Effector memory CD4-positive, alpha-beta T cell (primary cell): ENCODE data around the gene MMP20.

Source experiments
- DNase-seq, 3 donors: peaks; one replicate each; pipeline ENCODE4 v3.0.0-alpha.2; 2020
- H3K27ac ChIP-seq: 2 replicates; pipeline ENCODE4 v1.7.0; 2013; ENCODE audit warnings: mild to moderate bottlenecking, low read length, moderate library complexity; ENCODE audit not compliant: insufficient read depth, poor library complexity, severe bottlenecking
- H3K27me3 ChIP-seq: replicated peaks from 2 replicates; pipeline ENCODE4 v1.7.0; 2013; ENCODE audit warnings: mild to moderate bottlenecking, low read length; ENCODE audit not compliant: insufficient read depth, control insufficient read depth, poor library complexity, severe bottlenecking
- H3K36me3 ChIP-seq: 2 replicates; pipeline ENCODE4 v1.7.0; 2013; ENCODE audit warnings: mild to moderate bottlenecking, low read length, moderate library complexity; ENCODE audit not compliant: control insufficient read depth, insufficient read depth
- H3K4me1 ChIP-seq: 2 replicates; pipeline ENCODE4 v1.7.0; 2013; ENCODE audit warnings: low read length, mild to moderate bottlenecking; ENCODE audit not compliant: control insufficient read depth, insufficient read depth, poor library complexity, severe bottlenecking
- H3K4me3 ChIP-seq: 2 replicates; pipeline ENCODE4 v1.7.0; 2013; ENCODE audit warnings: low read length, low read depth, mild to moderate bottlenecking; ENCODE audit not compliant: insufficient read depth, poor library complexity, severe bottlenecking
- H3K9me3 ChIP-seq: 2 replicates; pipeline ENCODE4 v1.7.0; 2013; ENCODE audit warnings: mild to moderate bottlenecking, low read length, moderate library complexity; ENCODE audit not compliant: control insufficient read depth

Gene MMP20

DNA sequence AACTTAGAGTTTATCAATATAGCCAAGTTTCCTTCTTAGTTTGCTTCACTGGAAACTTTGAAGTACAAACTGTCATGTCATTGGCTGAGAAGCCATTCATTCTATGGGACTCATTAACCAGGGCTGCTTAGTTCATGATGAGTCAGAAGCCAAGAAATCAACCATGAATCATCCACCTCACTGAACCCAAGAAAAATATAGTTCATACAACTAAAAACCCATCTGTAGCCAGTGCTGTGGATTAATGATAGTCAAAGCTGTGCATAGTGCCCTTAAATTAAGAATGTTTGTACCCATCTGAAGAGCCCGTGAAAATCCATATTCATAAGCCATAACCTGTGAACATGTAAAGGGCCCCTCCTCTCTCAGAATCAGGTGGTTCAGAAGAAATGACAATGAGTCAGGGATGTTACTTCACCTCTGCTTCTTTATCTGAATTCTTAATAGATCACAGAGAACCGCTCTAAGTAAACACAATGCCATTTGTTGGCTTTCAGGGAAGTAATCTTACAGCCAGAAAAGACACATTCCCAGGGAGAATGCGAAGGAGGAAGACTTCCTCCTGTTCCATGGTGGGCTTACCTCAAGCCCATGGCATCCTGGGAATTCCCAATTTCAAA, 25.4 kb downstream of the MMP20 start:
- Histone ChIP-seq H3K4me1 (no peaks in the 10 kb centered on the region), H3K27ac (no peak overlapping the region), H3K36me3 (no peaks in the 10 kb centered on the region), H3K4me3 (no peak overlapping the region), H3K9me3 (no peaks in the 10 kb centered on the region), H3K27me3 (no peaks in the 10 kb centered on the region)
- DNase-seq: no peak

GRCh38 chr11:102598272-102598671, 26.9 kb downstream of the MMP20 start:
- H3K27me3 ChIP-seq: no peaks in the 10 kb centered on the region
- no peaks in the 10 kb centered on the region for H3K9me3 ChIP-seq
- no peak overlapping the region for H3K27ac ChIP-seq
- H3K4me1 ChIP-seq: no peaks in the 10 kb centered on the region
- no peak overlapping the region for H3K4me3 ChIP-seq
- DNase-seq: no peak
- H3K36me3 ChIP-seq: no peaks in the 10 kb centered on the region

DNA sequence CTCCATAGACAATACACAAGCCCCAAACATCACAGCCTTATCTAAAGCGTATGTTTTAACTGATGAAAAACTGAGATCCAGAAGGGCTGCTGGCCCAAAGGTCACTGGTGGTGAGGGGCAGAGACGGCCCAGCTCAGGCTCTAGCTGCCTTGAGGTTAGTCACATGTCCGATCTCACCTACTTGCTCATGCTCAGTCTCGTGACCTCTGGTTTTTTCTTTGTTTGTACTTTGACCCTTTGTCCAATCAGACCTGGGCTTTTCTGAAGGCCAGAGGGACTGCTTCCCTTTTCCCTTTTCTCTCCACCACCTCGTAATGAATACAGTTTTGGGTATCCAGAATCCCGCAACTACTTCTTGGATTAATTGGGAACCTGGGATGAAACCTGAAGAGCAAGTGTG, 28.6 kb downstream of the MMP20 start:
- no peaks in the 10 kb centered on the region for H3K4me1 ChIP-seq
- no peaks in the 10 kb centered on the region for H3K36me3 ChIP-seq
- no peak overlapping the region for H3K27ac ChIP-seq
- no peak overlapping the region for H3K4me3 ChIP-seq
- no peaks in the 10 kb centered on the region for H3K27me3 ChIP-seq
- no peaks in the 10 kb centered on the region for H3K9me3 ChIP-seq
- no peak for DNase-seq

GRCh38 chr11:102592634-102593581, 32.2 kb downstream of the MMP20 start:
- Histone ChIP-seq H3K4me3 (no peak overlapping the region), H3K9me3 (no peaks in the 10 kb centered on the region)

GRCh38 chr11:102592131-102592530, 33.0 kb downstream of the MMP20 start:
- H3K4me3 ChIP-seq: no peak overlapping the region
- H3K27me3 ChIP-seq: no peaks in the 10 kb centered on the region
- DNase-seq: no peak
- H3K4me1 ChIP-seq: no peaks in the 10 kb centered on the region
- no peaks in the 10 kb centered on the region for H3K9me3 ChIP-seq
- H3K27ac ChIP-seq: no peak overlapping the region
- H3K36me3 ChIP-seq: no peaks in the 10 kb centered on the region

More at GRCh38 chr11:102592634-102593581, 32.2 kb downstream of the MMP20 start:
- Histone ChIP-seq H3K27ac (no peak overlapping the region), H3K27me3 (no peaks in the 10 kb centered on the region), H3K4me1 (no peaks in the 10 kb centered on the region), H3K36me3 (no peaks in the 10 kb centered on the region)
- no peak for DNase-seq

DNA sequence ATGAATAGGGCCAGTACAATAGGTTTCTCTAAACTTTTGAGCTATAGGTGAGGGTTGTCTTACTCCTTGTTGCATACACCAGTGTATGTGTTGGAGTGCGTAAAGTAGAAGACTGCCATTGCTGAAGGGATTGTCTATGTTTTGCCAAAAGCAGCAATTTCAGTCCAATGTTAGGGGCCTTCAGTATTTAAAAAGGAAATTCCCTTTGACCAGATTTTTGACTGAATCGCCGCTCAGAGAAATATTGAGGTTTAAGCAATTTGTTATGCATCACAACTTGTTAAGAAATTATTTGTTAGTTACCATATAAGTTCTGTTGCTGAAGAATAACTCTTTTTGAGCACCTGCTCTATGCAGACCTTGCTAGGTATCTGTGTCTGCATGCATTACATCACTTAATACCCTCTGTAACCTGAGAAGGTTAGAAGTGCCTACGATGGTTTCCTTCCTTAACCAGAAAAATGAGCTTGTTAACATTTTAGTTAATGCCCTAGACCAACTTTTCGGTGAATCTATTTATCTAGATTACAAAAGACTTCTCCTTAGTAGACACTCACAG, 33.9 kb downstream of the MMP20 start:
- Histone ChIP-seq H3K4me3 (no peak overlapping the region), H3K27ac (no peak overlapping the region), H3K4me1 (no peaks in the 10 kb centered on the region), H3K36me3 (no peaks in the 10 kb centered on the region), H3K9me3 (no peaks in the 10 kb centered on the region), H3K27me3 (no peaks in the 10 kb centered on the region)
- DNase-seq: no peak

DNA sequence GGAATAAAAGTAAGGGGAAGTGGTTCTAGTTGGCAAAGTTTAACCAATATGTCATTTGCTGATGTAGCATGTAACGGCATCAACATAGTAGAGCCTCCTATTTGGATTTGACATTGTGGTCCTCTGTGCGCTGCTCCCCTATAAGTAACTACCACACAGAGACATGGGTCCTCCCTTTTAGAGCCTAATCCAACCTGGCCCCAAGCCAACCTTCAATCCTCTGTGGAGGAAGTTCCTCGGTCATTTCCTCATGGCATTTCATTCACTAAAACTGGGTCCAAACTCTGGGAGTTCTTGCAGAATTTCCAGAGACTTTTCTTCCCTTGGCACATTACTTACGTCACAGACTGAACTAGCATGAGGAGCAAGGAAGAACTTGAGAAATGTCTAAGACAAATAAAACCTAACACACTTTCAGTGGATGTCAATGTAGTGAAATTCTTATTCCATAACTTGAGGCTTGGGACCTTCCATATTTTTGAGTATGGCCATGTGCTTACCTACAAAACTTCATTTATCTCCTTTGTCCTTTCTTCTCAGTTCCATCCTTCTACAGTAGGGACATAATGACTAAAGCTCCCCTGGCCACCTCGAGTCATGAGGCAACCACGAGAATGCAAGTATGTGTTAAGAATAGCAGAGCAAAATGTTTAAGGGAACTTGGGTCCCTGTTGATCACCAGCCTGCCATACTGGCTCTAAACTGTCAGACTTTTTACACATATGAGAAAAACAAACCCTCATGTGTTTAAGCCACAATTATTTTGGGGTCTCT, 34.7 kb downstream of the MMP20 start:
- Histone ChIP-seq H3K9me3 (no peaks in the 10 kb centered on the region), H3K27ac (no peak overlapping the region), H3K36me3 (no peaks in the 10 kb centered on the region), H3K4me1 (no peaks in the 10 kb centered on the region), H3K4me3 (no peak overlapping the region), H3K27me3 (no peaks in the 10 kb centered on the region)
- no peak for DNase-seq

DNA sequence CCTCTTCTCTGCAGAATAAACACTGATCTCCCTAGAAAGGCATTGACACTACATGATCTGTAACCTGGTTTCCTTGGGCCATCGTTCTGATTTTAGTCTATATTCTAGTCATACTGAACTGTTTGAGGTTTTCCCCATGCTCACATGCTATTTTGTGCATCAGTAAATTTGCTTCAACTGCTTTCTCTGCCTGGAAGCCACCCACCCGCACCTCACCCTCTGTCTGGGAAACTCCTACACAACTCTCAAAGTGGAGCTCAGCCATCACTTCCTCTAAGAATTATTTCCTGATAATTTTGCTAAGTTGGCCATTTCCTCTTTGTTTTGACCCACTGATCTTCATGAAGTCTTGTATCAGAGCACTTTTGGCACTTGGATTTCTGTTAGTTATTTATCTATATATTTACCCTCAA, 36.1 kb downstream of the MMP20 start:
- no peaks in the 10 kb centered on the region for H3K27me3 ChIP-seq
- no peak overlapping the region for H3K27ac ChIP-seq
- no peaks in the 10 kb centered on the region for H3K36me3 ChIP-seq
- H3K4me3 ChIP-seq: no peak overlapping the region
- no peaks in the 10 kb centered on the region for H3K9me3 ChIP-seq
- no peaks in the 10 kb centered on the region for H3K4me1 ChIP-seq
- DNase-seq: no peak

DNA sequence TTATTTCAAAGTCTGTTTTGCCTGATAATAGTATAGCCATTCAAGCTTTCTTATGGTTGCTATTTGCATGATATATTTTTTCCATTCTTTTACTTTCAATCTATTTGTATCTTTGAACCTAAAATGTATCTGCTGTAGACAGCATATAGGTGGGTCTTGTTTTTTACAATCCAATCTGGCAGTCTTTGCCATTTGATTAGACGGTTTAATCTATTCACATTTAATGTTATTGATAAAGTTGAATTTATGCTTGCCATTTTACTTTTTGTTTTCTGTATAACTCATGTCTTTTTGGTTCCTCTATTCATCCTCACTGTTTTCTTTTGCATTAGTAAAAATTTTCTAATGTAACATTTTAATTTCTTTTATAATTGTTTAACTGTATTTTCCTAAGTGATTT, 37.4 kb downstream of the MMP20 start:
- Histone ChIP-seq H3K4me3 (no peak overlapping the region), H3K36me3 (no peaks in the 10 kb centered on the region), H3K27ac (no peak overlapping the region), H3K9me3 (no peaks in the 10 kb centered on the region), H3K27me3 (no peaks in the 10 kb centered on the region), H3K4me1 (no peaks in the 10 kb centered on the region)
- DNase-seq: no peak
